Measurements from ENCODE around the gene CFAP70.

Gene CFAP70

GRCh38 chr10:73344269-73344668 is 14.4 kb downstream of the CFAP70 start:
- no peaks in the 10 kb centered on the region for H3K27me3 ChIP-seq (ENCODE audit: insufficient read depth, poor library complexity, severe bottlenecking)
- H3K27ac ChIP-seq (replicated peaks) = no peak overlapping the region
- TF ChIP-seq GABPA (IDR thresholded peaks at IDR 0.05; ENCODE audit: low read depth) (no peak), REST (IDR thresholded peaks at IDR 0.05; ENCODE audit: insufficient replicate concordance, low read depth) (peak; percentile 52)
- no peak overlapping the region for H3K4me3 ChIP-seq (replicated peaks; ENCODE audit: insufficient read depth, low read length)
- no peak for DNase-seq (ENCODE audit: low read depth in 1 of 2, low spot score in 1 of 2)

- Histone ChIP-seq H3K4me3 (replicated peaks; ENCODE audit: insufficient read depth, low read length) (no peak overlapping the region), H3K27me3 (ENCODE audit: insufficient read depth, poor library complexity, severe bottlenecking) (no peaks in the 10 kb centered on the region), H3K27ac (replicated peaks) (no peak overlapping the region)
- TF ChIP-seq GABPA (IDR thresholded peaks at IDR 0.05; ENCODE audit: low read depth) (no peak), REST (IDR thresholded peaks at IDR 0.05; ENCODE audit: insufficient replicate concordance, low read depth) (no peak), POLR2AphosphoS5 (IDR thresholded peaks at IDR 0.05; ENCODE audit: low read depth) (no peak), SPI1 (IDR thresholded peaks at IDR 0.05; ENCODE audit: borderline replicate concordance, low read depth) (no peak), CTCF (IDR thresholded peaks at IDR 0.05; ENCODE audit: insufficient read depth, low read length) (no peak)
- DNase-seq (ENCODE audit: low read depth in 1 of 2, low spot score in 1 of 2) = no peak
These were observed 18.5 kb downstream of the CFAP70 start for GRCh38 chr10:73340121-73340520.

- no peak for DNase-seq (ENCODE audit: low read depth in 1 of 2, low spot score in 1 of 2)
- TF ChIP-seq REST (IDR thresholded peaks at IDR 0.05; ENCODE audit: insufficient replicate concordance, low read depth) (no peak), GABPA (IDR thresholded peaks at IDR 0.05; ENCODE audit: low read depth) (no peak), POLR2AphosphoS5 (IDR thresholded peaks at IDR 0.05; ENCODE audit: low read depth) (no peak), SPI1 (IDR thresholded peaks at IDR 0.05; ENCODE audit: borderline replicate concordance, low read depth) (no peak), CTCF (IDR thresholded peaks at IDR 0.05; ENCODE audit: insufficient read depth, low read length) (no peak)
- Histone ChIP-seq H3K4me3 (replicated peaks; ENCODE audit: insufficient read depth, low read length) (no peak overlapping the region), H3K27me3 (ENCODE audit: insufficient read depth, poor library complexity, severe bottlenecking) (no peaks in the 10 kb centered on the region), H3K27ac (replicated peaks) (no peak overlapping the region)
These were observed 19.2 kb downstream of the CFAP70 start for GRCh38 chr10:73339436-73339835.
